Large intestine (tissue), 12 donors: ENCODE data around the gene CAPN5. TPM values are rescaled to one million over a fixed set of nuclear protein-coding genes. Genes with fewer than 3 reads are reported as not detected.
A peak's percentile ranks its signal among the peaks of the same experiment; 100 is the strongest.
"Not testable (repeated sequence)": the region's sequence is repeated elsewhere in the genome, so short reads cannot be mapped to it uniquely, and the experiment has no call there.

Experiments used
- DNase-seq, 2 donors: peaks; one replicate each; pipeline versions ENCODE4 v3.0.0 to v3.0.0-alpha.2; 2013
- H3K27ac ChIP-seq: one replicate; pipeline ENCODE4 v1.5.1; 2013; ENCODE audit warnings: low read length
- H3K27me3 ChIP-seq: 2 replicates; pipeline ENCODE4 v1.6.1; 2013; ENCODE audit warnings: low read length; ENCODE audit not compliant: control insufficient read depth, insufficient read depth
- H3K36me3 ChIP-seq: 2 replicates; pipeline ENCODE4 v1.6.1; 2013; ENCODE audit warnings: low read length; ENCODE audit not compliant: control insufficient read depth, insufficient read depth
- H3K4me1 ChIP-seq: one replicate; pipeline ENCODE4 v1.6.1; 2013; ENCODE audit warnings: low read length; ENCODE audit not compliant: control insufficient read depth, insufficient read depth
- H3K4me3 ChIP-seq: one replicate; pipeline ENCODE4 v1.5.1; 2013; ENCODE audit warnings: low read length
- H3K9me3 ChIP-seq: one replicate; pipeline ENCODE4 v1.6.1; 2013; ENCODE audit warnings: mild to moderate bottlenecking, low read depth, low read length, moderate library complexity; ENCODE audit not compliant: control insufficient read depth
- WGBS: methylation state at CpG from one replicate; pipeline ENCODE4 v1.1.5; 2013; ENCODE audit warnings: low lambda C conversion rate; ENCODE audit not compliant: insufficient coverage; 5-methylcytosine and 5-hydroxymethylcytosine counted together
- long read RNA-seq, 11 donors: transcript quantifications; one replicate each; lab custom pipeline, GENCODE V29; 2026
- polyA plus RNA-seq: library from polyadenylated mRNA; unstranded; fragments of 120-200 nt; gene quantifications from one replicate; pipeline ENCODE4 v1.2.1, GENCODE V29; 2013

CAPN5 gene
- polyA plus RNA-seq, result 40.2 TPM
- long read RNA-seq, donor 1, full-length matches to known transcripts, result 5 of 5 reads
- long read RNA-seq, donor 1, partial matches to known transcripts, result 0 of 5 reads
- long read RNA-seq, donor 1, other reads (novel, unspliced or antisense), result 0 of 5 reads
- long read RNA-seq, donor 2, full-length matches to known transcripts, result 11 of 27 reads
- long read RNA-seq, donor 2, partial matches to known transcripts, result 16 of 27 reads
- long read RNA-seq, donor 2, other reads (novel, unspliced or antisense), result 0 of 27 reads
- long read RNA-seq, donor 3, result 0 reads
- long read RNA-seq, donor 4, result 0 reads
- long read RNA-seq, donor 5, full-length matches to known transcripts, result 3 of 17 reads
- long read RNA-seq, donor 5, partial matches to known transcripts, result 14 of 17 reads
- long read RNA-seq, donor 5, other reads (novel, unspliced or antisense), result 0 of 17 reads
- long read RNA-seq, donor 6, full-length matches to known transcripts, result 4 of 14 reads
- long read RNA-seq, donor 6, partial matches to known transcripts, result 10 of 14 reads
- long read RNA-seq, donor 6, other reads (novel, unspliced or antisense), result 0 of 14 reads
- long read RNA-seq, donor 7, full-length matches to known transcripts, result 1 of 7 reads
- long read RNA-seq, donor 7, partial matches to known transcripts, result 6 of 7 reads
- long read RNA-seq, donor 7, other reads (novel, unspliced or antisense), result 0 of 7 reads
- long read RNA-seq, donor 8, full-length matches to known transcripts, result 12 of 21 reads
- long read RNA-seq, donor 8, partial matches to known transcripts, result 9 of 21 reads
- long read RNA-seq, donor 8, other reads (novel, unspliced or antisense), result 0 of 21 reads
- long read RNA-seq, donor 9, full-length matches to known transcripts, result 5 of 13 reads
- long read RNA-seq, donor 9, partial matches to known transcripts, result 8 of 13 reads
- long read RNA-seq, donor 9, other reads (novel, unspliced or antisense), result 0 of 13 reads
- long read RNA-seq, donor 10, full-length matches to known transcripts, result 6 of 6 reads
- long read RNA-seq, donor 10, partial matches to known transcripts, result 0 of 6 reads
- long read RNA-seq, donor 10, other reads (novel, unspliced or antisense), result 0 of 6 reads
- long read RNA-seq, donor 11, full-length matches to known transcripts, result 4 of 10 reads
- long read RNA-seq, donor 11, partial matches to known transcripts, result 6 of 10 reads
- long read RNA-seq, donor 11, other reads (novel, unspliced or antisense), result 0 of 10 reads

GRCh38 chr11:77066229-77067042 is at the start of gene CAPN5:
Gene CAPN5 (plus strand): TSS chr11:77066971. CDS start chr11:77084887, 17,916 bp downstream.
- WGBS, result no CpG with 5 or more reads among the region's 69 CpGs
- Histone ChIP-seq H3K4me1 (peaks cover 43% of the 10 kb centered on the region), H3K27ac (peak within 1 kb of the TSS; percentile 89), H3K9me3 (no peaks in the 10 kb centered on the region), H3K4me3 (peak within 1 kb of the TSS; percentile 81), H3K36me3 (no peaks in the 10 kb centered on the region), H3K27me3 (no peaks in the 10 kb centered on the region)
- peak; percentile 95 for DNase-seq

GRCh38 chr11:77018396-77018924 is 48.3 kb upstream of the CAPN5 start:
- H3K4me1 ChIP-seq, H3K27ac ChIP-seq, H3K27me3 ChIP-seq, H3K4me3 ChIP-seq, H3K36me3 ChIP-seq, H3K9me3 ChIP-seq, DNase-seq: not testable (repeated sequence)
- WGBS, result 67% methylated on average over 1 of the region's 2 CpGs

- H3K4me1 ChIP-seq, result peaks cover 2% of the 10 kb centered on the region
- no peak for DNase-seq
- no peaks in the 10 kb centered on the region for H3K27me3 ChIP-seq
- H3K9me3 ChIP-seq, result no peaks in the 10 kb centered on the region
- no peaks in the 10 kb centered on the region for H3K36me3 ChIP-seq
- H3K27ac ChIP-seq, result no peak overlapping the region
- WGBS, result no CpG with 5 or more reads among the region's 2 CpGs
- no peak overlapping the region for H3K4me3 ChIP-seq
Observed at GRCh38 chr11:77019976-77020595, 46.7 kb upstream of the CAPN5 start.

DNA sequence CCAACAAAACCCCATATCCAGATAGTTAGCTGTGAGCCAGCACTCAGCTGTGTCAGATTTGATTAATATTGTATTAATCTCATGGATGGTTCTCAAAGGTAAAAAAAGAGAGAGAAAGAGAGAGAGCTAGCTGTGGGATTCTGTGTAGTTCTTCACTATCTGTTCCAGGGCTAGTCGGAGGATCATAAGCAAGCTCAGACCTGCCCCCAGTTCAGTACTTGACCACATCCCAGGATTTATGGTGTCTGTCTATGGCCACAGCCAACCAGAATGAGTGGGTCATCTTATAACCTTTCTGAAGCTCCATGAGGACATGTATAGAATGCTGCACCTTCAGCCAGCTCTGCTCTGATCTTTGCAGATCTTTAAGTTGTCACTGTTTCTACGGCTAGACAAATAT is 46.0 kb upstream of the CAPN5 start:
- Histone ChIP-seq H3K9me3 (no peaks in the 10 kb centered on the region), H3K4me1 (peaks cover 7% of the 10 kb centered on the region), H3K27ac (no peak overlapping the region), H3K27me3 (no peaks in the 10 kb centered on the region), H3K4me3 (no peak overlapping the region), H3K36me3 (no peaks in the 10 kb centered on the region)
- WGBS, result no CpG with 5 or more reads among the region's 2 CpGs
- no peak for DNase-seq

DNA sequence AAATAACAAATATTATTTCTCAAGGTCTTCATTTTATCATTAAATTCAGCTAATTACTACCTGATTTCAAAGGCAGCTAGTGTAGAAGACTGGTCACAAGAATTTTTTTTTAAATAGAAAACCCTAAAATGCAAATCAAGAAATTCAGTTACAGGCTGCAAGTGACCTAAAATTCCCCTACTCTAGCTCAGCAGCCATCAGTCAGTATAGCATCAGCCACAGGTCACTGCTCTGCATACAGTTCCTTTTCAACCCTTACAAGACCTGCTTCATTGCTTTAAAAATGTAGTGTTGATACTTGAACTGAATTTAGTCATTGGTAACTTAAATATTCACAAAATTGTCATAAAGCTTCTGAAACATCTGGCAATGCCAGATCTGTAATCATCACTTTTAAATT is 42.0 kb upstream of the CAPN5 start:
- Histone ChIP-seq H3K9me3 (no peaks in the 10 kb centered on the region), H3K27ac (no peak overlapping the region), H3K4me1 (peaks cover 10% of the 10 kb centered on the region), H3K4me3 (no peak overlapping the region), H3K27me3 (no peaks in the 10 kb centered on the region), H3K36me3 (no peaks in the 10 kb centered on the region)
- DNase-seq, result no peak

- 6% methylated on average over 2 of the region's 3 CpGs for WGBS
- Histone ChIP-seq H3K4me1 (peaks cover 17% of the 10 kb centered on the region), H3K27ac (peak overlapping the region; percentile 1), H3K4me3 (no peak overlapping the region), H3K27me3 (no peaks in the 10 kb centered on the region), H3K36me3 (no peaks in the 10 kb centered on the region), H3K9me3 (no peaks in the 10 kb centered on the region)
- peak in 1 of 2 donors; percentile 56 for DNase-seq
Observed at GRCh38 chr11:77026221-77026620, 40.5 kb upstream of the CAPN5 start.

- Histone ChIP-seq H3K9me3 (no peaks in the 10 kb centered on the region), H3K36me3 (no peaks in the 10 kb centered on the region), H3K4me3 (no peak overlapping the region), H3K4me1 (peaks cover 17% of the 10 kb centered on the region), H3K27me3 (no peaks in the 10 kb centered on the region), H3K27ac (peak overlapping the region; percentile 1)
- no CpG with 5 or more reads among the region's 2 CpGs for WGBS
- DNase-seq, result no peak
Observed at GRCh38 chr11:77026743-77027142, 40.0 kb upstream of the CAPN5 start.

DNA sequence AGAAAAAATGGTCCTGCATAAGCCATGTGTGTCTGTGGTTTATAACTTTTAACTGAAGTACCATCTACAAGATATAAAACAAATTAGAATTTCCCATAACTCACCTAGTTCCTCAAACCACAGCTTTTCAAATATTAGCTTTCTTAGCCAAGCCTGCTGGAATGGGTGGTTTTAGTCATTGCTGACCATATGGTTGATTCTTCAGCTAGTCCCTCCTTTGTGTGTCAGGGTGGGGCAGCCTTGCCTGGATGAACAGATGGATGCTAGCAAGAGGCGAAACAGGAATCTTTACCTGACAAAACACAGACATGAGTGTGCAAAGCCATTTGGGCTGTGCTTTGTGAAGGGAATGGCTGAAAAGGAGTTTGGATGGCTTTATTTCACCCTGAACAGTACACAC is 39.5 kb upstream of the CAPN5 start:
- WGBS, result no CpG with 5 or more reads among the region's 1 CpG
- Histone ChIP-seq H3K27ac (no peak overlapping the region), H3K4me1 (peaks cover 17% of the 10 kb centered on the region), H3K27me3 (no peaks in the 10 kb centered on the region), H3K4me3 (no peak overlapping the region), H3K9me3 (no peaks in the 10 kb centered on the region), H3K36me3 (no peaks in the 10 kb centered on the region)
- peak in 1 of 2 donors; percentile 43 for DNase-seq

DNA sequence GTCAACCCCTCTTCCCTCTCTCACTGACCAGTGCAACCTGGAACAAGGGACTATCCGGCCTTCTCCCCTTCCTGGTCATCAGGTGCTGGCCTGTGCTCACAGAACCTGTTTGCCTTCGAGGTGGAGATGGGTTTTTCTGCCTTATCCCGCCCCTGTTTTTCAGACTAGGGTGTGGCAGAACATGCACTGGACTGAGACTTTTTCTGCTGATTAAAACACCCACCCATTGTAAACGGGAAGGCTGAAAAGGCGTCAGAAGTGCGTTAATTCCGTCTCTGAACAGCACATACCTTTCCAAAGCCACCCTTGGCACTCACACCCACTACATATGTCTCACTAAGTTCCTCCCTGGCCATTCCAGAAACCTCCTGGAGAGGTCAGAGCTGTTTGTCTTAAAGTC is 36.9 kb upstream of the CAPN5 start:
- Histone ChIP-seq H3K4me3 (no peak overlapping the region), H3K9me3 (no peaks in the 10 kb centered on the region), H3K27ac (peak overlapping the region; percentile 14), H3K4me1 (peaks cover 28% of the 10 kb centered on the region), H3K36me3 (no peaks in the 10 kb centered on the region), H3K27me3 (no peaks in the 10 kb centered on the region)
- DNase-seq, result peak; percentile 47 to 60
- 19% methylated on average over 4 of the region's 7 CpGs for WGBS
